ENCODE measurements around the gene MYO5B.

MYO5B gene

DNA sequence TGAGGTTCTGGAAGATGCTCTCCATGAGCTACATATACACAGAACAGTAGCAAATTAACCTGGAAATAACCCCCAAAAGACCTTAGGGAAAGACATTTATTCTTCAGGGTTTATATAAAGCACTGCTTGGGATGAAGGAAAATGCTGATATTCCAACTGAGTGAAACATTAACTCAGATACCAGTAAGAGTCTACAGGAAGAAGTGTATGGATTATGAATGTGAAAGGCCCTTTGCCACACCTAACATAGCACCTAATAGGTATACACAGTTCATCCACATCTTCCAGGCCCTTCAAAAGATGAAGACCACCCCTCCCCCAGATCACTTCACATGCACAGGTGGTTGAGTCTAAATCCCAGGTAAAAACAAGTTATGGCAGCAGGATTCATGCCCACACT, 50.4 kb downstream of the MYO5B start:
- no peak for DNase-seq (ENCODE audit: low read depth)

GRCh38 chr18:50143886-50144285, 51.1 kb downstream of the MYO5B start:
- DNase-seq (ENCODE audit: low read depth): no peak

DNA sequence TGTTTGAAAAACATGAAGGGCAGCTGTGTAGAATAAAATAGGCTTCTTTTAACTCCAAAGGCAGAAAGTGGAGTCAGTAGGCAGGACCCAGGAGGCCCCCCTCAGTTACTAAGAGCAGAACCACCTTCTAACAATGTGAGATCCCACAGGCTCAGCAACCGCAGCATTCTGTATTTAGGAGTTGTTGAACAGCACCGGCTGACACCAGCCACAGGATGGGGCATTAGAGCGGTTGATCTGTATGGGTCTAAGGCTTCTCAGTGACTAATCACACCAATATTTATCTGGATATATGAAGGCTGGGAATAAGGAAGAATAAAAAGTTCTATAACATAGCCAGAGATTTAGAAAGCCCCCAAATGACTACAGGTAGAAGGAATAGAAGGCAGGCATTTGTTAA, 51.7 kb downstream of the MYO5B start:
- DNase-seq (ENCODE audit: low read depth): no peak

DNA sequence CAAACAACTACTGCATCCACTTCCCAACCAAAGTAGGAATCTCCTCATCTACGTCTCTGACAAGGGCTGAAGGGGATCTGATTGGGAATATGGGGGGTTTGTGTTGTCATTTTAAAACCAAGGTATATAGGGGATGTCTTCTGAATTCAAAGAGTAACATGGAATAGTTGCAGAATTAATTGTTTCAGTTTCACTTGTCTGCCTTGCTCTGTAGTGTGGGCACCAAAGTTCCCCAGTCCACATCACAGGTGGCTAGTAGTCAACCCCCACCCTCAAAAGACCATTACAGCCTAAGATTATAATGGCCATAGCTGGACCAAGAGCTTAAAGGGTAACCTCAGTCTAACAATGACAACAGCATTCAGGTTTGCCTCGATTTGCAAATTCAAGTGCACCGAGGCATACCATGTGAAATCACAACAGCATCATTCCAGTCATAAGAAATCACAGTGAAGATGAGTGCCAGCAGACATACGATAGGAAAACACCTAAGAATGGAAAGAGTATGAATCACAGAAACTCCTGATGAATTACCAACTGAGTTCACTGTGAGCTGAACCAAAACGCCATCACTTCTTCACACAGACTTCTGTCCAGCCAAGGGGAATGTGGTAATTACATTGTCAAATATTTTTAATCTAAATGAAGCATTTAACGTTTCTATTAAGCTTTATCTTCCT, 52.4 kb downstream of the MYO5B start:
- DNase-seq (ENCODE audit: low read depth): no peak

GRCh38 chr18:50138181-50139064, 56.5 kb downstream of the MYO5B start:
- DNase-seq (ENCODE audit: low read depth): no peak

DNA sequence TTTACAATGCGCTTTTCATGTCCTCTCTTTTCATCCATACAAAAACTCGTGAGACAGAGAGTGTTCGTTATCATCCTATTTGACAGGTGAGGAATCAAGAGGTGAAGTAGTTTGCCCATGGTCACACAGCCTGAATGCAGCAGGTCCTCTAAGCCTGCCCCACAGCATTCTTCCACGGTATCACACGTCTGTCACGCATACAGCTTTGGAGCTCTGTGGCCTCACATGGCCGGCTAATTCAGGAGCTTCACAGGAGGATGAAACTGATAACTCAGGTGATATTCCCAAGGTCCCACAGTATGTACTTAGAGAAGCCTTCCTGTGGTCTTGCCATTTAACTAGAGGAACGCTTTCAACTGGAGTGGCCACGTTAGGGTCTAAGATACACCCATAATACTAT, 59.0 kb downstream of the MYO5B start:
- DNase-seq (ENCODE audit: low read depth): no peak

GRCh38 chr18:50133526-50133925, 61.4 kb downstream of the MYO5B start:
- no peak for DNase-seq (ENCODE audit: low read depth)

- no peak for DNase-seq (ENCODE audit: low read depth)
Measured at GRCh38 chr18:50131591-50131990, 63.4 kb downstream of the MYO5B start.

DNA sequence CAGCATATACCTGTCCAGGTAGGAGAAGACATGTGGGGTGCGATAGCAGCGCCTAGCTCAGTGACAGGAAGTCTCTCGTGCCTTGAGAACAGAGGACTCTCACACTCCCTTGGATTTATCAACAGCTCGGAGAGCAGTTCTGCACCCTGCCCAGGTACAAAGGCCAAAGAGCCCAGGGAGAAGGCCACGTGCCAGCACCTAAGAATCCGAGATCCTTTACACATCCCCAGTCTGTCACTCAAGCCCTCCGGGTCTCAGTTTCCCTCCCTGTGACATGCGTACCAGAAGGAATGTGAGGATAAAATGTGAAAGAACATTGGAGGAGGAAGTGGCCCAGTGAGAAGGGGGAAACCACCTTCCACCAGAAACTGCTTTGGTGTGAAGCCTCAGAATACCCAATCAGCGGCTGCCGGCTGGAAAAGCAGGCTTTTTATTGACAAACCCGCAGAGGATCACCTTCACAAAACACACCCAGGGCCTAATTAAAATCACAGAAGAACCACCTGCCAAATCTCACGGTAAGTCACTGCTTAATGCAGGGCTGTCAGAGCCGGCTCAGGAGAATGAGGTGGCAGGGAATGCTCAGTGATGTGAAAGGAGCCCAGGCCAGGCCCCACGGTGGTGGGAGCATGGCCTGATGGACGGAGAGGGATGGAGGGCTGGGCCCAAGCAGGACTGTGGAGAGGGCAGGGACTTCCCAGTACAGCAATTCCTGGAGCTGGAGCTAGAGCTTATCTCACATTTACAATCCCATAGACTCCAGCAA, 66.3 kb downstream of the MYO5B start:
- DNase-seq (ENCODE audit: low read depth): no peak

DNA sequence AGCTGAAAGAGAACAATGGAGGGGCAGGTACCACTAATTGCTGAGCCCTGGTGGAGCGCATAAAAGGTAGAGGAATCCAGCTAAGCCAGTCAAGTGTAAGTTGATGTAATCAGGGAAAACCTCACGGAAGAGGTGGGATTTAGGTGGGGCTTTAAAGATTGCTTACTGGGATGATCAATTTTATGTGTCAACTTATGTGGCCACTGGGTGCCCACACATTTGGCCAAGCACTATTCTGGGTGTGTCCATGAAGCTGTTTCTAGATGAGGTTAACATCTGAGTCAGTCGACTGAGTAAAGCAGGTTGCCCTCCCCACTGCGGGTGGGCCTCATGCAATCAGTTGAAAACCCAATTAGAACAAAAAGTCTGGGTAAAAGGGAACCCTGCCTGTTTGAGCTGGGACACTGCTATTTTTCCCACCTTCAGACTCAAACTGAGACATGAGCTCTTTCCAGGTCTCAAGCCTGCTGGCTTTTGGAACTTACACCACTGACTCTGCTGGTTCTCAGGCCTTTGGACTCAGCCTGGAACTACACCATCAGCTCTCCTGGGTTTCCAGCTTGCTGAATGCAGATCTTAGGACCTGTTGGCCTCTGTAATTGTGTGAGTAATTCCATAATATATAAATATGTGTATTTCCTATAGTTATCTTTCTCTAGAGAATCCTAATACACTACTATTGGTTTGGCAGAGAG, 67.3 kb downstream of the MYO5B start:
- DNase-seq (ENCODE audit: low read depth): no peak

DNA sequence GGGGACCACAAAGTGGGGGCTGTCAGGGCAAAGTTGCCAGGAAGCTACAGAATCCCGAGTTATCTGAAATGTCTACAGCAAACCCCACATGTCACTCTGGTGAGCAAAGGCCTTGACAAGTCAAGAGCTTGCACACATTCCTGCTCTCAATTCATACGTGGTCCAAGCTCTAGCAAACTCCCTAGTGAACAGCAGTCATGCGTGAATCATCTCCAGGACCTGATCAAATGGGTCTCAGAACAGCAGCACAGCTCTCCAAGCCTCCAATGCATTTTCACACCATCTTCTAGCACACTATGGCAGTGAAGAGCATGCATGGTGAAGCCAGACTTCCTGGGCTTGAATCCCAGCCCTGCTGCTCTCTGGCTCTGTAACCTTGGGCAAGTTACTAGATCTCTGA, 68.5 kb downstream of the MYO5B start:
- no peak for DNase-seq (ENCODE audit: low read depth)

GRCh38 chr18:50125456-50125855, 69.5 kb downstream of the MYO5B start:
- DNase-seq (ENCODE audit: low read depth): no peak

- DNase-seq (ENCODE audit: low read depth): no peak
Measured at GRCh38 chr18:50119296-50119695, 75.7 kb downstream of the MYO5B start.

GRCh38 chr18:50117863-50118262, 77.1 kb downstream of the MYO5B start:
- DNase-seq (ENCODE audit: low read depth): no peak

GRCh38 chr18:50115095-50115494, 79.9 kb downstream of the MYO5B start:
- DNase-seq (ENCODE audit: low read depth): no peak

GRCh38 chr18:50114448-50114847, 80.5 kb downstream of the MYO5B start:
- DNase-seq (ENCODE audit: low read depth): no peak

- no peak for DNase-seq (ENCODE audit: low read depth)
Measured at GRCh38 chr18:50113726-50114125, 81.2 kb downstream of the MYO5B start.

GRCh38 chr18:50111398-50111797, 83.5 kb downstream of the MYO5B start:
- DNase-seq (ENCODE audit: low read depth): no peak

- no peak for DNase-seq (ENCODE audit: low read depth)
Measured at GRCh38 chr18:50107468-50107977, 87.4 kb downstream of the MYO5B start.

DNA sequence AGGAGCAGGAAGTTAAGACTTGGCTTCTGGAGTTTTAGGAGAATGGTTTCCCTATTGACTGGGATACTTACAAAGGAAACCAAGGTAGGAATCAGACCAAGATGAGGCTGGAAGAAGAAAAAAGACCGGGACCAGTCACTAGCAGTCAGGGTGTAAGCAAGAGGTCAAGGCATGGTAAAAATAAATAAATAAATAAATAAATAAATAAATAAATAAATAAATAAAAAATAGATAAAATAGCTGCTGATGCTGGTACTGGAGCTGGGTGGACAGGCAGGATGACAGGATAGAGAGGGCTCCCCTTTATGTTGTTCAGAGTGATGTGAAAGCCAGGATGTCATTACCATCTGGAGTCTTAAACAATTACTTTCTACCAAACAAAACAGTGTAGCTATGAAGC, 89.9 kb downstream of the MYO5B start:
- no peak for DNase-seq (ENCODE audit: low read depth)

DNA sequence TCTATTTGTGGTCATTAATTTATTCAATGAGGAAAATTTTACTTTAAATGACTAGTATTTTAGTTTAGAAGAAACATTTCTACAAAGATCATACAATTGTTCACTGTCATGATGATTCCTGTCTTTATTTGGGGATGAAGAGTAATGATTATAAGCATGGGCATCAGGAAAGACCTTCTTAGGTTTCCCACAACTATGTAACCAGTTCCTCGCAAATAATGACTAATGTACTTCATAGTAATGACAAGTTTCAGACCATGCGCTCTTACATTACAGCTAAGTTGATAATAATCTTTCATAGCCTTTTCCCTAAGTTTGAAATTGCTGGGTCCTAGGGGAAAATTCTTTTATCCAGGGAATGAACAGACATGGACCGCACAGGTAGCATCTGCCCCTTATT, 90.5 kb downstream of the MYO5B start:
- DNase-seq (ENCODE audit: low read depth): no peak

All from activated T-cell treated with anti-CD3 and anti-CD28 coated beads for 48 hours (primary cell).